NCI-H2227 (cell line): Measurements from ENCODE around the gene GGT5.
"Not testable (repeated sequence)": the region's sequence is repeated elsewhere in the genome, so short reads cannot be mapped to it uniquely, and the experiment has no call there.

Source experiments
- DNase-seq: peaks from one replicate; lab custom pipeline; 2025; ENCODE audit not compliant: unreplicated experiment; lab: John Stamatoyannopoulos, UW

Gene GGT5

GRCh38 chr22:24233235-24233634, 11.6 kb downstream of the GGT5 start:
- DNase-seq: no peak

DNA sequence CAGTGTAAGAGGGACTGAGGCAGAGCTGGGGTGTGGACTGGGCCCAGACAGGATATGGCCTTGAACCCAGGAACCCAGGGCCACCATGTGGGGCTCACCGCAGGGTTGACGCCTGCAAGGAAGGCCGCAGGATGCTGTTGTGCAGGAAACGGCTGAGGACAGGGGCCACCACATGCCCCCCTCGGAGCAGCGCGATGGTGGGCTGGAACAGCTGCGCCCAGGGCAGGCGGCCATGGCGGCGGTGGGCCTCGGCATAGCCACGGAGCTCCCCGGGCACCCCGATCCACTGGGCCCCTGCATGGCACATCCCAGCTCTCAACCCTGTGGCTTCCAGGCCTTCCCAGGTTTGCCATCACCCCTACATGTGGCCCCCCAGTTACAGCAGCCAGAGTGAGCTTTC, 12.2 kb downstream of the GGT5 start:
- DNase-seq: no peak

DNA sequence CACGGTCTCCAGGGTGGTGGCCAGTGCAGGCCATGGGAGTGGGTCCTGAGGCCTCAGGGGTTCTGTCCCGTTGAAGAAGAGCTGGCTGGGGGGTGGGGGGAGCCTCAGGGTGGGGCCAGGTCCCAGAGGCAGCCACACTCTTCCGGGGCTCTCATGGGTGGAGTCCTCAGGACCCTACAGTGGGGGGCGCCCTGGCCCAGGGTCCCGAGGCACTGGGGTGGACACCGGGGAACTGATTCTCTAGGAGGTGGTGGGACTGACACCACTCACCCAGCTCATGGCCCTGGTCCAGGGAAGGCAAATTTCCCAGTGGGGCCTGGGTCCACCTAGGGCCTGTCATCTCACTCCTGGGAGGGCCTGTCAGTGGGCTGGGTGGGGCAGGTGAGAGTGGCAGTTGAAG, 12.8 kb downstream of the GGT5 start:
- DNase-seq: no peak

DNA sequence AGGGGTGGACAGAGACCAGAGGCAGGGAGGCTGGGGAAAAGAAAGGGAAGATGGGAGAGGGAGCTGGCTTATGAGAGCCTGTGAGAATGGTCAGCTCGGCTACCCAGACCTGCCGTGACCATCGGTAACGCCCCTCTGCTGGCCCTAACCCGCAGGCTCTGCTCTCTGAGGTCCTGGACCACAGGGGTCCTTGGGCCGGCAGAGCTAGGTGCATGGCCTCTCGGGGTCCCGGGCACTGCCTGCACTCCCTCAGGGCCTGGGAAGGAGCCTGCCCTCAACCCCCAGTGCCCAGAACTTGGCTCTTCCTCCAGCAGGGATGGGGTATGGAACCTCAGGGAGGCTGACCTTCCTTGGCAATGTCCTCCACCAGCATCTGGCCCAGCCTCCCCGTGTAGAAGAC, 13.2 kb downstream of the GGT5 start:
- no peak for DNase-seq

DNA sequence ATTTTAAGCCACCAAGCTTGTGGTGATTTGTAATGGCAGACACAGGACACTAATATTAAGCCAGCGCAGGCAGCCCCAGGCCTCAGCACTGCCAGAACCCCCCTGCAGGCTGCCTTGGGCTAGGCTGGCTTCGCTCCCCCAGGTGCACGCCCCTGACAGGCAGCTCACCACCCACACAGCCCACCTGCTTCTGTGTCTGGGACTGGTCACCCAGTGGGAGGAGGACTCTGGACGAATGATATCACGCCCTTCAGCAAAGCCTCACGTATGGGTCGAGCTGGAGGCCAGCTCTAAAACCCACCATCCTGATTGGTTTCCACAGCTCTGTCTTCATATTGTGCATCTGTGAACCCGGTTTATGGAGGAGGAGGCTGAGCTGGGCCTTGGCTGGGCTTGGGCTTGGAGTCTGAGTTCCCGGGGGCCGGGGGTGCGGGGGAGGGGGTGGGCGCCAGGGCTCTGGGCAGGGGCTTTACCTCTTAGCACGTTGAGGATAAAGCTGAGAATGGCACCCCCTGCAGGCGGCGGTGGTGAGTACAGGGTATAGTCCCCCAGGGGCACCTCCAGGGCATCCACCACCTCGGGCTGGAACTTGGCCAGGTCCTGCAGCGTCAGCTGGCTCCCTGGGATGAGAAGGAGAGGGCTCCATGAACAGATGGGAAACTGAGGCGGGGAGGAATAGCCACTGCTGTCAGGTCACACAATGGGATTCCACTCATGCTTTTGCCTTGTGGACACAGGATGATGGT, 13.8 kb downstream of the GGT5 start:
- no peak for DNase-seq

DNA sequence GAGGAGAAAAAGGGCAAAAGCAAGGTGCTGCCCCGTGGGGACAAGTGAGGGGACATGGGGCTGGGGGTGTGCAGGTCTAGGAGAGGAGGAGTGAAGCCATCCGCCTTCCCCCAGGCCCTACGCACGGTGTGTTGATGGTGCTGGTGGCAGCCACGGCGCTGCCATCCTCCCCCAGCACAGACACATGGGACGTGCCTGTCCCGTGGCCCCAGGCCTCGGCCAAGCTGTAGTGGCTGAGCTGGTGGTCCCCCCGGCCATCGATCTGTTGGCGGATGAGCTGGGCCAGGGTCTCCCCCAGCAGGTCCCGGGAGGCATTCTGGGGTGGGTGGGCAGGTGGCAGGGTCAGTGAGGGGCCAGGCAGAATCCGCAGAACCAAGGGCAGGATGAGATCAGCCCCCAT, 18.9 kb downstream of the GGT5 start:
- no peak for DNase-seq

DNA sequence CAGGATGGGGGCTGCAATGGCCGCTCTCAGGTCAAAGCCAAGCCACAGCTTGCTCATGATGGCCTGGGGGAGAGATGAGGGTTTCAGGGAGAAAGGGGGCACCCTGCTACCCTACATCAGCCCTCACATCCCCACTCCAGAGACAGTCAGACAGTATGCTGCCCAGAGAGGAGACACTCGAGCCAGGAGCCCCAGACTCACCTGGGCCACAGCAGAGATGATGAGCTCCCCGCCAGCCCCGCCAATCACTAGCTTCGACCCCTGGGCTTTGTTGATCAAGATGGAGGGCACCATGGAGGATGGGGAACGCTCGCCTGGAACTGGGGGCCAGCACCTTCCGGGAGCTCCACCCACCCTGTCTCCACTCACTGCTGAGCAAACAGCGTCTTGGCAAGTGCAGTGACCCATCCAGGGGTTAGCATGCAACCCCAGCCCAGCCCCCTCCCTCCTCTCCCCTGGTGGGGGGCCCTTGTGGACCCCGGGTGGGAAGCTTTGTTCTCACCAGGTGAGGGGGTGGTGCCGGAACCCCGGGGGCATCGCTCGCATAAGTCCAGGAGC, 19.8 kb downstream of the GGT5 start:
- no peak for DNase-seq

GRCh38 chr22:24224468-24224867, 20.4 kb downstream of the GGT5 start:
- no peak for DNase-seq

GRCh38 chr22:24219750-24220149, 25.1 kb downstream of the GGT5 start:
- no peak for DNase-seq

GRCh38 chr22:24217384-24217783, 27.5 kb downstream of the GGT5 start:
- DNase-seq: no peak

GRCh38 chr22:24216541-24217209, 28.2 kb downstream of the GGT5 start:
- DNase-seq: no peak

- no peak for DNase-seq
These were observed 30.2 kb downstream of the GGT5 start for GRCh38 chr22:24214467-24215285.

DNA sequence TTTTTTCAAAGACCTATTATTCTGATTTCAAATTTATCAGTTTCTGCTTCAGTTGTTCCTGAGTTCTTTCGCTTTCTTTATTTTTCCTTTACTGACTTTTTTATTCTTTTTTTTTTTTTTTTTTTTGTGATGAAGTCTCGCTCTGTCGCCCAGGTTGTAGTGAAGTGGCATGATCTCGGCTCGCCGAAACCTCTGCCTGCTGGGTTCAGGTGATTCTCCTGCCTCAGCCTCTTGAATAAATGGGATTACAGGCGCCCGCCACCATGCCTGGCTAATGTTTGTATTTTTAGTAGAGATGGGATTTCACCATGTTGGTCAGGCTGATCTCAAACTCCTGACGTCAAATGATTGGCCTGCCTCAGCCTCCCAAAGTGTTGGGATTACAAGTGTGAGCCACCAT, 31.8 kb downstream of the GGT5 start:
- not testable (repeated sequence) for DNase-seq

DNA sequence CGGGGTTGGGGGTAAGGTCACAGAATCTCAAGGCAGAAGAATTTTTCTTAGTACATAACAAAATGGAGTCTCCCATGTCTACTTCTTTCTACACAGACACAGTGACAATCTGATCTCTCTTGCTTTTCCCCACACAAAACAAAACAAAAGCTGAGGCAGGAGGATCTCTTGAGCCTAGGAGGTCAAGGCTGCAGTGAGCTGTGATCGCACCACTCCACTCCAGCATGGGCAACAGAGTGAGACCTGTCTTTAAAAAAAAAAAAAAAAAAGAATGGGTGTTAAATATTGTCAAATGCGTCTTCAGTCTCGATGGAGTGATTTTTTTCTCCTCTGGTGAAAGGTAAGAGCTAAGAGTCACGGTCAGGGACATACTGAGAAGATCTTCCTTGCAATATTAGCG, 33.2 kb downstream of the GGT5 start:
- not testable (repeated sequence) for DNase-seq

GRCh38 chr22:24210409-24210808, 34.5 kb downstream of the GGT5 start:
- DNase-seq: not testable (repeated sequence)

- DNase-seq: no peak
These were observed 35.2 kb downstream of the GGT5 start for GRCh38 chr22:24209687-24210086.

DNA sequence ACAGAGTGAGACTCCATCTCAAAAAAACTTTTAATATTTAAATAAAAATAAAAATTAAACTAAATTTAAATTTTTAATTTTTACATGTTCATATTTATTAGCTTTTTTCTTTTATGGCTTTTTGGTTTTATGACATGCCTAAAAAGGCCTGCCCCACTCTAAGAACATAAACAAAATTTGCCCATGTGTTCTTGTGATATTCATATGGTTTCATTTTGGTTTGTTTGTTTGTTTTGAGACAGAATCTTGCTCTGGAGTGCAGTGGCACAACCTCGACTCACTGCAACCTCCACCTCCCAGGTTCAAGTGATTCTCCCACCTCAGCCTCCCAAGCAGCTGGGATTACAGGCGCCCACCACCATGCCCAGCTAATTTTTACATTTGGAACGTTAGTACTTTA, 35.9 kb downstream of the GGT5 start:
- no peak for DNase-seq

DNA sequence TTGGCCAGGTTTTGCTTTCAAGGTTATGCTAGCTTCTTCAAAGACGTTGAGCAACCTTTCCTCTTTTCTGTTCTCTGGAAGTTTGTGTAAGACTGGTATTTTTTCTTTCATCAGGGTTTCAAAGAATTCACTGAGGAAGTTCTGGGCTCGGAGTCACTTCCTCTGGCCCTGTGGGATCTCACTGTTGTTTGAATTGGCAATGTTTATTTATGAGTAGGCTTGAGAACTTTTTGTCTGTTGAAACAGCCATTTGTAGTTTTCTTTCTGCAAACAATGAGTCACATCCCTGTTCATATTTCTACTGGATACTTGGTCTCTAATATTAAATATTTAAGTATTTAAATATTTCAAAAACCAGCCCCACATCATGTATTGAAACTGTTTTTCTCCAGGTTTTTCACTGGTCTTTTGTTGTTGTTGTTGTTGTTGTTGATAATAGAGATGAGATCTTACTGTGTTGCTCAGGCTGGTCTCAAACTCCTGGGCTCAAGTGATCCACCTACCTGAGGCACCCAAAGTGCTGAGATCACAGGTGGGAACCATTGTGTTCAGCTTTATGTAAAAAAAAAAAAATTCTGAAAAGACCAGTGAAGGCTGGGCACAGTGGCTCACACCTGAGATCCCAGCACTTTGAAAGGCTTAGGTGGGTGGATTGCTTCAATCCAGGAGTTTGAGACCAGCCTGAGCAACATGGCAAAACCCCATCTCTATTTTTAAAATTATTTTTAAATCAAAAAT, 36.7 kb downstream of the GGT5 start:
- no peak for DNase-seq

GRCh38 chr22:24207264-24208011, 37.4 kb downstream of the GGT5 start:
- no peak for DNase-seq
